GM15510 (cell line): Measurements from ENCODE around the gene DOCK1.

Experiments used
- POLR2A ChIP-seq: IDR thresholded peaks from 3 replicates; pipeline ENCODE4 v1.6.1; 2011; ENCODE audit warnings: borderline replicate concordance; ENCODE audit not compliant: insufficient read length; ENCODE audit errors: extremely low read depth

Gene DOCK1

GRCh38 chr10:127427926-127428325, 522.7 kb downstream of the DOCK1 start:
- TF ChIP-seq POLR2A = no peak

GRCh38 chr10:127428385-127428980, 523.3 kb downstream of the DOCK1 start:
- TF ChIP-seq POLR2A = no peak

- TF ChIP-seq POLR2A = no peak
Measured at GRCh38 chr10:127429601-127430312, 524.5 kb downstream of the DOCK1 start.

GRCh38 chr10:127431525-127431924, 526.3 kb downstream of the DOCK1 start:
- no peak for TF ChIP-seq POLR2A

GRCh38 chr10:127434006-127434405, 528.8 kb downstream of the DOCK1 start:
- no peak for TF ChIP-seq POLR2A

- TF ChIP-seq POLR2A = no peak
Measured at GRCh38 chr10:127435246-127435645, 530.0 kb downstream of the DOCK1 start.

- no peak for TF ChIP-seq POLR2A
Measured at GRCh38 chr10:127440371-127440770, 535.1 kb downstream of the DOCK1 start.

- TF ChIP-seq POLR2A = no peak
Measured at GRCh38 chr10:127441350-127442219, 536.4 kb downstream of the DOCK1 start.

- TF ChIP-seq POLR2A = no peak
Measured at GRCh38 chr10:127442220-127442525, 536.9 kb downstream of the DOCK1 start.

- TF ChIP-seq POLR2A = no peak
Measured at GRCh38 chr10:127444155-127444554, 538.9 kb downstream of the DOCK1 start.

GRCh38 chr10:127447197-127447596, 542.0 kb downstream of the DOCK1 start:
- TF ChIP-seq POLR2A = no peak

- TF ChIP-seq POLR2A = no peak
Measured at GRCh38 chr10:127449490-127449889, 544.3 kb downstream of the DOCK1 start.

GRCh38 chr10:127450644-127451043, 545.4 kb downstream of the DOCK1 start:
- no peak for TF ChIP-seq POLR2A

GRCh38 chr10:127451628-127452027, 546.4 kb downstream of the DOCK1 start:
- TF ChIP-seq POLR2A = no peak

GRCh38 chr10:127452568-127452967, 547.3 kb downstream of the DOCK1 start:
- TF ChIP-seq POLR2A = no peak

- no peak for TF ChIP-seq POLR2A
Measured at GRCh38 chr10:127453706-127454105, 548.5 kb downstream of the DOCK1 start.

- no peak for TF ChIP-seq POLR2A
Measured at GRCh38 chr10:127456122-127456521, 550.9 kb downstream of the DOCK1 start.
